Esophagus squamous epithelium (tissue), 4 donors: ENCODE results near the gene MICAL1.

Experiments
- CTCF ChIP-seq, 6 experiments: fragments of 450-650 bp in 4 of 6; fragments of 200-600 bp in 2 of 6; sonication (generic) in 2 of 6; IDR thresholded peaks; one replicate each; pipeline ENCODE4 v1.5.1; 2016 to 2019; ENCODE audit warnings: antibody characterized with exemption in 6 of 6, mild to moderate bottlenecking in 4 of 6, moderate library complexity in 4 of 6
- POLR2A ChIP-seq, 4 donors: fragments of 450-650 bp; IDR thresholded peaks; one replicate each; pipeline ENCODE4 v1.6.1; 2017; ENCODE audit warnings: antibody characterized with exemption in 4 of 4, mild to moderate bottlenecking in 4 of 4, moderate library complexity in 3 of 4

GRCh38 chr6:109467696-109468095 lies 12.1 kb upstream of the MICAL1 start:
- TF ChIP-seq POLR2A (IDR thresholded peaks at IDR 0.05) (no peak), CTCF (IDR thresholded peaks at IDR 0.05) (no peak)
